NCI-H2029 treated with DMSO at 0.1 percent for 48 hours (cell line): ENCODE results near the gene IL26.

Experiments
- DNase-seq: peaks from one replicate; lab custom pipeline; 2025; lab: John Stamatoyannopoulos, UW

The IL26 gene

GRCh38 chr12:68225576-68226476, at the start of gene IL26:
IL26 (minus strand) TSS chr12:68225810; CDS start chr12:68225756, 54 bp downstream.
- no peak for DNase-seq

- no peak for DNase-seq
Measured at GRCh38 chr12:68272732-68273131, 47.1 kb upstream of the IL26 start.

GRCh38 chr12:68271346-68271745, 45.7 kb upstream of the IL26 start:
- no peak for DNase-seq

- DNase-seq: no peak
Measured at GRCh38 chr12:68270358-68270757, 44.7 kb upstream of the IL26 start.

- no peak for DNase-seq
Measured at GRCh38 chr12:68269779-68270178, 44.2 kb upstream of the IL26 start.

GRCh38 chr12:68268967-68269366, 43.4 kb upstream of the IL26 start:
- DNase-seq: no peak

- DNase-seq: no peak
Measured at GRCh38 chr12:68267892-68268396, 42.3 kb upstream of the IL26 start.

GRCh38 chr12:68264857-68265256, 39.2 kb upstream of the IL26 start:
- DNase-seq: no peak

GRCh38 chr12:68264158-68264855, 38.7 kb upstream of the IL26 start:
- DNase-seq: no peak

GRCh38 chr12:68263366-68263765, 37.8 kb upstream of the IL26 start:
- no peak for DNase-seq

- no peak for DNase-seq
Measured at GRCh38 chr12:68261896-68262295, 36.3 kb upstream of the IL26 start.

- DNase-seq: no peak
Measured at GRCh38 chr12:68260153-68260552, 34.5 kb upstream of the IL26 start.

GRCh38 chr12:68259318-68259940, 33.8 kb upstream of the IL26 start:
- no peak for DNase-seq

GRCh38 chr12:68253504-68253903, 27.9 kb upstream of the IL26 start, which contains the start of gene IL22:
IL22 (minus strand) TSS chr12:68253604; CDS start chr12:68253448, 156 bp downstream.
- no peak for DNase-seq

- DNase-seq: no peak
Measured at GRCh38 chr12:68252077-68252476, 26.5 kb upstream of the IL26 start.

- DNase-seq: no peak
Measured at GRCh38 chr12:68250454-68250853, 24.8 kb upstream of the IL26 start.

GRCh38 chr12:68247785-68248184, 22.2 kb upstream of the IL26 start:
- DNase-seq: no peak

GRCh38 chr12:68246350-68246749, 20.7 kb upstream of the IL26 start:
- no peak for DNase-seq

- no peak for DNase-seq
Measured at GRCh38 chr12:68245180-68246021, 19.8 kb upstream of the IL26 start.

- DNase-seq: no peak
Measured at GRCh38 chr12:68242777-68243176, 17.2 kb upstream of the IL26 start.

- DNase-seq: no peak
Measured at GRCh38 chr12:68240975-68241374, 15.4 kb upstream of the IL26 start.

- no peak for DNase-seq
Measured at GRCh38 chr12:68240079-68240478, 14.5 kb upstream of the IL26 start.
